Ectodermal cell (in vitro differentiated cells): ENCODE measurements around the gene CISH.

ENCODE experiments used
- H3K27ac ChIP-seq: 2 replicates; pipeline ENCODE4 v1.7.0; 2013; ENCODE audit warnings: mild to moderate bottlenecking, low read depth, low read length; ENCODE audit not compliant: insufficient read depth, poor library complexity, severe bottlenecking
- H3K27me3 ChIP-seq: 2 replicates; pipeline ENCODE4 v1.7.0; 2013; ENCODE audit warnings: mild to moderate bottlenecking, low read length; ENCODE audit not compliant: insufficient read depth, control insufficient read depth, poor library complexity, severe bottlenecking
- H3K36me3 ChIP-seq: one replicate; pipeline ENCODE4 v1.7.0; 2013; ENCODE audit warnings: low read length; ENCODE audit not compliant: control insufficient read depth, insufficient read depth
- H3K4me1 ChIP-seq: one replicate; pipeline ENCODE4 v1.7.0; 2013; ENCODE audit warnings: low read length; ENCODE audit not compliant: control insufficient read depth, insufficient read depth
- H3K4me3 ChIP-seq: 2 replicates; pipeline ENCODE4 v1.7.0; 2013; ENCODE audit warnings: low read depth, low read length, control low read depth; ENCODE audit not compliant: insufficient read depth
- H3K9me3 ChIP-seq: 2 replicates; pipeline ENCODE4 v1.7.0; 2013; ENCODE audit warnings: mild to moderate bottlenecking, low read length, moderate library complexity; ENCODE audit not compliant: control insufficient read depth
- WGBS, 2 experiments: methylation state at CpG; one replicate each; pipeline ENCODE4 v1.1.7; 2013; ENCODE audit warnings: missing lambda C conversion rate in 2 of 2; 5-methylcytosine and 5-hydroxymethylcytosine counted together

Gene CISH

DNA sequence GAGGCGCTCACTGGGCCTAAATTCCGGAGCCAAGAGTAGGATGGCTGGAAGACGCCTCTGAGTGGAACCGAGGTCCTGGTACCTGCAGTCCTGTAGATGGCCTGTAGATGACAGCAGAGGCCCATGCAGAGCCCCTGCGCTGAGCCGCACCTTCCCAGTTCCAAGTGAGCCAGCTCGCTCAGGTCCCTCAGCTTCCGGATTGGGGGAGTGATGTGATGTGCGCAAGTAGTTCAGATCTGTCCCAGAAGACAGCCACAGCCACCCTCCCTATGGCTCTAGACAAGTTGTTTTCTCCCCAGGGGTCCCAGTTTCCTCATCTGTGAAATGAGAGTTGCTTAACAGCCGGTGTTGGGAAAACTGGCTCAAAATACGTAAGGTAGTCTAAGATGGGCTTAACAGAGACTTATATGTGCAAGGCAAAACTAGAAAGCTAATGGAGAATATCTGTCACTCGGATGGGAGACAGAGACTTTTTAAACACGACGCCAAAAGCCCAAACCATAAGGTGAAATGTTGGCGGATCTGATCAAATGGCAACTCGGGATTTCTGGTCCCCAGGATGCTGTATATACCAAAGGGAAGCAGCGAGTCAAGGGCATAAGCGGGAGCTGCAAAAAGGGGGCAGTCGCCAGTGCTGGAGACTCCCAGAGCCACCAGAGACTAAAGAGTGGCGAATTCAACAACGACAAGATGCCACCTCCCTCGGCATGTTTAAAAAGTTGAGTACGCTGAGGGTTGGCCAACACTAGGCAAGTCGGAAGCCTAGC, 4.6 kb upstream of the CISH start:
- H3K4me1 ChIP-seq = peaks cover 20% of the 10 kb centered on the region
- whole genome bisulfite sequencing, 2 experiments = 5 to 6% methylated on average over 24 of the region's 24 CpGs
- H3K27me3 ChIP-seq = peaks cover 32% of the 10 kb centered on the region
- no peak overlapping the region for H3K27ac ChIP-seq
- no peaks in the 10 kb centered on the region for H3K36me3 ChIP-seq
- no peaks in the 10 kb centered on the region for H3K9me3 ChIP-seq
- H3K4me3 ChIP-seq = peak overlapping the region; percentile 47

DNA sequence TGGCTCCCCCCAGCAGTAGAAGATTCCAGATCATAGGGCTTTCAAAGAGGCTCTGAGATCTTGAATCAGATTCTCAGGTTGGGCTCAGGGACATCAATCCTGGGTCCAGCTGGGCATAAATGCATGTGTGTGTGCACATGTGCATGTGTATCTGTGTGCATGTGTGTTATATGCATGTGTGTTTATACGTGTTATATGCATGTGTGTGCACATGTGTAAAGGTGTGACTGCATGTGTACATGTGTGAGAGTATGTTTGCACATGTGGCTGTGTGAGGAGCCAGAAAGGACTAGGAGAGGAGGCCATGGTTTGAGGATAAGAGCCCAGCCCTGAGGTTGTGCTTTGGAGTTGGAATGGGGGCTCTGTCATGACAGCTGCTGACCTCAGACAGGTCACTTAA, 3.6 kb upstream of the CISH start:
- Histone ChIP-seq H3K4me1 (peaks cover 20% of the 10 kb centered on the region), H3K27me3 (peaks cover 42% of the 10 kb centered on the region), H3K4me3 (no peak overlapping the region), H3K27ac (no peak overlapping the region), H3K36me3 (no peaks in the 10 kb centered on the region), H3K9me3 (no peaks in the 10 kb centered on the region)
- 45 to 47% methylated on average over 1 of the region's 1 CpG for WGBS, 2 experiments

DNA sequence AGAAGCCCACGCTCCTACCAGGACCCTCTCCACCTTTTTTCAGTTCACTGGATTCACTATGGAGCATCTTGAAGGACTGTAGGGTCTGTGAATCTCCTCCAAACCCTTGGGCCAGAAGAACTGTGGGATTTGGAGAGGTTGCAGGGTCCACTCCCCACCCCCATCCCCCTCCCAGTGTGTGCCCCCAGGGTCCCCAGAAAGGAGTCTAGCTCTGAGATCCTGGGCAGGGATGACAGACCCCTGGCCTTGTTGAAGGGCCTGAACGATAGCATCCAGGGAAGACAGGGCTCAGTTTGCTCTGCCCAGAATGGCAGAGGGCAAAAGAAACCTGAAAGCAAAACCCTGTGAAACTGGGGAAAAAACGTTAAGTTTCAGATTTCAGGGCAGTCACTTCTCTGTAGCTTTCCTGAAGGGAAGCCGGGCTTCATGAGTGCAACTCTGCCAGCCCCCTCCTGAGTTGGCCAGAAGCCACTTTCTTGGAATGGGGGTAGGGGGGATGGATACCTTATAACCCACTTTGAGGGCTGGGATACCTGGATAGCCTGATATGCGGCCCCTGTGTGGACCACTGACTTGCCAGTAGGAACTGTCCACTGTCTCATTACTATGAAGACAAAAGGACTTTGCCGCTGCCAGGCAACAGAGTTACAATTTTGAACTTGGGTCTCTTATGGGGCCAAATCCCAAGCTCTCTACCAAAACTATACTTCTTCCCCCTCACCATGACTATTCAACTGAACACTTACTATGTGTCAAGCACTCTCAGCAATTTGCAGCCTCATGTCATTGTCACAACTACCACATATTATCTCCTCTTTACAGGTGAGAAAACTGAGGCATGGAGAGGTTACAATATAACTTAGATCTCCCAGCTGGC, 1.6 kb upstream of the CISH start:
- peaks cover 56% of the 10 kb centered on the region for H3K27me3 ChIP-seq
- H3K4me3 ChIP-seq = no peak overlapping the region
- 71% methylated on average over 6 of the region's 6 CpGs for WGBS, 2 experiments
- no peak overlapping the region for H3K27ac ChIP-seq
- no peaks in the 10 kb centered on the region for H3K36me3 ChIP-seq
- H3K9me3 ChIP-seq = no peaks in the 10 kb centered on the region
- peaks cover 19% of the 10 kb centered on the region for H3K4me1 ChIP-seq

- WGBS, 2 experiments = 15 to 18% methylated on average over 29 of the region's 29 CpGs
- H3K36me3 ChIP-seq = no peaks in the 10 kb centered on the region
- peaks cover 56% of the 10 kb centered on the region for H3K27me3 ChIP-seq
- no peaks in the 10 kb centered on the region for H3K9me3 ChIP-seq
- H3K27ac ChIP-seq = no peak overlapping the region
- H3K4me3 ChIP-seq = peak overlapping the region; percentile 40
- H3K4me1 ChIP-seq = peaks cover 10% of the 10 kb centered on the region
Measured at GRCh38 chr3:50612234-50612882, 784 bp upstream of the CISH start.

DNA sequence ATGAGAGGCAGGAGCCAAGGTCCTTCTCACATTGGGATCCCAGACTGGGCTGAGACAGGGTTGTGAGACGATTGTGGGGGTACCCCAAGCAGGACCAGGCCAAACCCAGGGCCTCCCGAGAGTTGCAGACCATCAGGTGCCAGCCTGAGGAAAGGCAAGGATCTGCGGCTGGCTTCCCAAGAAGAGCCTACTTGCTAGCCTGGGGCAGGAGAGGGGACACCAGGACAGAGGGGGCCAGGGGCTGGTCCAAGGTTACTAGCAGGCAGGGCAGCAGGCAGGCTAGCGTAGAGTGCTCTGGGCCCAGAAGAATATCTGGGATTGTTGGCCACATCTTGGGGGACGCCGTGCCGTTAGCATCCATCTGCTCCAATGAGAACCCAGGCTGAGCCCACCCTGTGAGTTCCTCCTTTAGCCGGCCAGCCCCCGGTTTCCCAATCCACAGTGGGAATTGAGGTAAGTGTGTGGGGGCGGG, 546 bp downstream of the CISH start:
- Histone ChIP-seq H3K9me3 (no peaks in the 10 kb centered on the region), H3K27me3 (peaks cover 56% of the 10 kb centered on the region), H3K36me3 (no peaks in the 10 kb centered on the region), H3K4me1 (peaks cover 6% of the 10 kb centered on the region), H3K4me3 (peak overlapping the region; percentile 40), H3K27ac (no peak overlapping the region)
- WGBS, 2 experiments = 57 to 59% methylated on average over 10 of the region's 10 CpGs

- Histone ChIP-seq H3K36me3 (no peaks in the 10 kb centered on the region), H3K27me3 (peaks cover 56% of the 10 kb centered on the region), H3K27ac (no peak overlapping the region), H3K9me3 (no peaks in the 10 kb centered on the region), H3K4me1 (peaks cover 6% of the 10 kb centered on the region), H3K4me3 (no peak overlapping the region)
- WGBS, 2 experiments = 90 to 93% methylated on average over 6 of the region's 6 CpGs
Measured at GRCh38 chr3:50610181-50610971, 1.2 kb downstream of the CISH start.

- no peaks in the 10 kb centered on the region for H3K9me3 ChIP-seq
- no peak overlapping the region for H3K4me3 ChIP-seq
- WGBS, 2 experiments = 85 to 86% methylated on average over 3 of the region's 3 CpGs
- H3K27ac ChIP-seq = no peak overlapping the region
- peaks cover 6% of the 10 kb centered on the region for H3K4me1 ChIP-seq
- peaks cover 49% of the 10 kb centered on the region for H3K27me3 ChIP-seq
- no peaks in the 10 kb centered on the region for H3K36me3 ChIP-seq
Measured at GRCh38 chr3:50609763-50610085, 1.9 kb downstream of the CISH start.

DNA sequence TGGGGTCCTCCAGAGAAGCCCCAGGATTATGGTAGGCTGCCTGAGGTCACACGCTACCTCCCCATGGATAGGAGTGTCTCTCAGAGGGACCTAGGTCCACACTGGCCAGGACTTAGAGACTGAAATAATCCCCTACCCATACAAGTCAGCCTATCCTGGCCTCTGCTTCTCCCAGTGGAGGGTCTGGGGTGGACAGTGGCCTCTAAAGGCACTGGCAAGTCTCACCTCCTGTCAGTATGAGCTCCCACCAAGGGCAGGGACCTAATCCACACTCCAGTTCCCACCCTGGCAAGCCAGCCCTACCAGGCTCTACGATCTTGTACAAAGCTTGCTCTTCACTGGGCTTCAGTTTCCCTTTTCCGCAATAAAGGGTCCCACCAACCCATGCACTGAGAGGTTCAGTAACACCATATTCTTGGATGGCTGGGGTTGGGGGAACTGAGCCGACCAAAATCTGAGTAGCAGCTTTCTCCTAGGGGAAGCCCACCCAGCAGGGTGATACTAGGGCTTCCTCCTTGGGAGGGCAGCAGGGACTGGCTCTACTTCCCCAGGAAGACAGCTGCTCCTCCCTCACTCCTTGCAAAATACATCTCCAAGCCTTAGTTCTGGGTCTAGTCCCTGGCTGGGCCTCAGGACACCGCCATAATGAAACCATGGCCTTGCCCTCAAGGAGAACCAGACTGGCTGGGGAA, 2.4 kb downstream of the CISH start:
- Histone ChIP-seq H3K4me1 (peaks cover 6% of the 10 kb centered on the region), H3K27ac (no peak overlapping the region), H3K9me3 (no peaks in the 10 kb centered on the region), H3K36me3 (no peaks in the 10 kb centered on the region), H3K27me3 (peaks cover 47% of the 10 kb centered on the region), H3K4me3 (no peak overlapping the region)
- WGBS, 2 experiments = 93 to 94% methylated on average over 5 of the region's 5 CpGs

DNA sequence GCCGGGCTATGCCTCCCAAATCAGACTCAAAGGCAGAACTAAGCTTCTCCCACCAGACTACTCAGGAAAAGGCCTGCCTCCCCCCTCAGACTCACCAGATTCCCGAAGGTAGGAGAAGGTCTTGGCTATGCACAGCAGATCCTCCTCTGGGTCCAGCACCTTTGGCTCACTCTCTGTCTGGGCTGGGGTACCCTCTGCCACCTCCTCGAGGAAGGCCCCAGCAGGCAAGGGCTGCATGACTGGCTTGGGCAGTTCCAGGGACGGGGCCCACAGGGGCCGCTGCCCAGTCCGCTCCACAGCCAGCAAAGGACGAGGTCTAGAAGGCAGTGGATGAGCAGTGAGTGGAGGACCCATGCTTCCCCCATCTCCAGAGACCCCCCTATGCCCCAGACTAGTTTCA, 3.3 kb downstream of the CISH start:
- Histone ChIP-seq H3K27me3 (peaks cover 40% of the 10 kb centered on the region), H3K27ac (no peak overlapping the region), H3K4me1 (peaks cover 6% of the 10 kb centered on the region), H3K4me3 (no peak overlapping the region), H3K9me3 (no peaks in the 10 kb centered on the region), H3K36me3 (no peaks in the 10 kb centered on the region)
- WGBS, 2 experiments = 89 to 90% methylated on average over 7 of the region's 7 CpGs
